ENCODE measurements around the gene STRN3. TPM values are rescaled to one million over a fixed set of nuclear protein-coding genes. Genes with fewer than 3 reads are reported as not detected.

STRN3 gene
- total RNA-seq, 1 experiment from 2014 or later: 36.6 TPM

GRCh38 chr14:31027847-31028246, 1.7 kb upstream of the STRN3 start:
- peak overlapping the region; percentile 98 for H3K27ac Mint-ChIP-seq (ENCODE audit: low read depth, unreplicated experiment)
- POLR2A ChIA-PET: interaction anchor here (0.7 to 9.0 kb wide), 8 partner anchors 11 to 63 kb away, joined by 3 to 128 read pairs (median 4); no protein-coding TSS in a partner anchor
- peaks cover 32% of the 10 kb centered on the region for H3K4me1 Mint-ChIP-seq (ENCODE audit: insufficient read depth, unreplicated experiment)
- intact Hi-C loops (cut with micrococcal nuclease): loop anchor here (1.0 to 2.0 kb wide), 2 partner anchors 47 to 54 kb away; no protein-coding TSS in a partner anchor
- H3K36me3 Mint-ChIP-seq (ENCODE audit: insufficient read depth, unreplicated experiment): peaks cover 19% of the 10 kb centered on the region
- DNase-seq (ENCODE audit: unreplicated experiment): no peak
- no TSS peak for BruUV-seq (replicated peaks)
- peak overlapping the region; percentile 94 for H3K4me3 Mint-ChIP-seq (ENCODE audit: unreplicated experiment)
- TF ChIP-seq CTCF (IDR thresholded peaks at IDR 0.05; ENCODE audit: unreplicated experiment): no peak
- CTCF ChIA-PET: interaction anchor here (0.9 to 2.6 kb wide), 4 partner anchors 9 to 346 kb away, joined by 3 to 9 read pairs (median 4); no protein-coding TSS in a partner anchor
- no peaks in the 10 kb centered on the region for H3K27me3 Mint-ChIP-seq (ENCODE audit: insufficient read depth, unreplicated experiment)
- no peaks in the 10 kb centered on the region for H3K9me3 Mint-ChIP-seq (ENCODE audit: unreplicated experiment)

- Mint-ChIP-seq H3K27ac (ENCODE audit: low read depth, unreplicated experiment) (peak overlapping the region; percentile 98), H3K27me3 (ENCODE audit: insufficient read depth, unreplicated experiment) (no peaks in the 10 kb centered on the region), H3K4me1 (ENCODE audit: insufficient read depth, unreplicated experiment) (peaks cover 32% of the 10 kb centered on the region), H3K4me3 (ENCODE audit: unreplicated experiment) (peak overlapping the region; percentile 94), H3K36me3 (ENCODE audit: insufficient read depth, unreplicated experiment) (peaks cover 19% of the 10 kb centered on the region), H3K9me3 (ENCODE audit: unreplicated experiment) (peaks cover 3% of the 10 kb centered on the region)
- CTCF ChIA-PET: interaction anchor here (0.6 to 2.4 kb wide), 5 partner anchors 46 to 264 kb away, joined by 3 to 11 read pairs (median 4); no protein-coding TSS in a partner anchor
- peak; percentile 96 for DNase-seq (ENCODE audit: unreplicated experiment)
- TF ChIP-seq CTCF (IDR thresholded peaks at IDR 0.05; ENCODE audit: unreplicated experiment): no peak
- POLR2A ChIA-PET: interaction anchor here (0.7 to 9.0 kb wide), 28 partner anchors 9 to 203 kb away, joined by 3 to 128 read pairs (median 5); no protein-coding TSS in a partner anchor
- no TSS peak for BruUV-seq (replicated peaks)
- intact Hi-C loops (cut with micrococcal nuclease): loop anchor here (1.0 to 2.0 kb wide), 2 partner anchors 46 to 56 kb away; no protein-coding TSS in a partner anchor
These were observed 464 bp upstream of the STRN3 start for GRCh38 chr14:31026450-31027235.

- Mint-ChIP-seq H3K4me1 (ENCODE audit: insufficient read depth, unreplicated experiment) (peaks cover 33% of the 10 kb centered on the region), H3K36me3 (ENCODE audit: insufficient read depth, unreplicated experiment) (peaks cover 13% of the 10 kb centered on the region), H3K27me3 (ENCODE audit: insufficient read depth, unreplicated experiment) (no peaks in the 10 kb centered on the region), H3K27ac (ENCODE audit: low read depth, unreplicated experiment) (peak within 1 kb of the TSS; percentile 98), H3K9me3 (ENCODE audit: unreplicated experiment) (peaks cover 10% of the 10 kb centered on the region), H3K4me3 (ENCODE audit: unreplicated experiment) (peak within 1 kb of the TSS; percentile 94)
- BruUV-seq (replicated peaks): no TSS peak
- peak; percentile 35 for DNase-seq (ENCODE audit: unreplicated experiment)
- ChIA-PET POLR2A (interaction anchor here (0.6 to 9.0 kb wide), 21 partner anchors 11 to 201 kb away, joined by 3 to 128 read pairs (median 6); no protein-coding TSS in a partner anchor), CTCF (interaction anchor here (0.6 to 2.4 kb wide), 3 partner anchors 28 to 55 kb away, joined by 3 to 11 read pairs (median 4); no protein-coding TSS in a partner anchor)
- intact Hi-C loops (cut with micrococcal nuclease): loop anchor here (2.0 kb wide), 1 partner anchor 45 kb away; no protein-coding TSS in a partner anchor
- TF ChIP-seq CTCF (IDR thresholded peaks at IDR 0.05; ENCODE audit: unreplicated experiment): no peak
These were observed 657 bp downstream of the STRN3 start, which contains the start of gene AP4S1 for GRCh38 chr14:31025367-31026076. Gene AP4S1 (plus strand): TSS chr14:31025649. CDS start chr14:31066197, 40,548 bp downstream.

Measured in MCF 10A (cell line).